GM21515 (cell line): ENCODE measurements around the gene RHOU.
"Not testable (repeated sequence)": the region's sequence is repeated elsewhere in the genome, so short reads cannot be mapped to it uniquely, and the experiment has no call there.

ENCODE experiments used
- ATAC-seq: cut with Tn5 transposase; IDR thresholded peaks from one replicate; pipeline ENCODE4 v1.9.1; 2021; ENCODE audit not compliant: unreplicated experiment

RHOU gene

DNA sequence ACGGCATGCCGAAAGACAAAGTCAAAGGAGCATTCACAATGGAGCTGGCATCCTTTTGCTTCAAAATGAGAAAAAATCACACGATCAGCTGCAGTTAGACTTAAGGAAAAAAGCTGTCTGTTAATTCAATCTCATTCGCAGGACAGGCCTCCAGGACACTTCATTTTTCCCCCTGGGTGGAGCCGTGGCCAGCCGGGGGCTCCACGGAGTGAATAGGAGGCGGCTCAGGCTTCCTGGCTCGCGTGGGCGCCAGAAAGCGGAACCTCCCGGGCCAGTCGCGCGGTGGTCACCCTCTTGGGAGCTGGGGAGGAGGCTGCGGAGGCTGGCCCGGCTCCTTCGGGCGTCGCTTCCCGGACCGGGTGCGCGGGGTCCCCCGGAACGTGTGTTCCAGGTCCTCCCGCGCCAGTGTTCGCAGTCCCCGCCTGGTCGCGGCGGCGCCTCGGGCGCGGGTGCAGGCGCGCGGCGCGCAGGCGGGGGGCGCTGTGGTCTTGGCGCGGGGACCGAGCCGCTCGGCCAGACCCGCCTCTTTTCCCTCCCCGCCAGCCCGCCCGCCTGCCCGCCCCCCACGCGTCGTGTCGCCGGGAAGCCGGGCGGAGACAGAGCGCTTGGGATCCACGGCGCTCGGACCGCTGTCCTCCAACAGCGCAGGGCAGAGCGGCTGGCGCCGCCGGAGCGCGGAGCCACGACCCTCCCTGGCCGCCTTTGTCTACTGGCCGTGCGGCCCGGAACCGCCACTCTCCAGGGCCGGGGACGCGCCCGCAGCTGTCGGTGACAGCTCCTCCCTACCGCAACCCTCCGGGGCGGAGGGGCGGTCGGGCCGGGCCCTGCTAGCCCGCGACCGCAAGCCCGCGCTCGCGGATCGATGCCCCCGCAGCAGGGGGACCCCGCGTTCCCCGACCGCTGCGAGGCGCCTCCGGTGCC lies at the start of gene RHOU:
TSS of gene RHOU (plus strand) at position 599 of the 921 bp plus-strand sequence. CDS start at position 863, 264 bp downstream.
- no peak for ATAC-seq

DNA sequence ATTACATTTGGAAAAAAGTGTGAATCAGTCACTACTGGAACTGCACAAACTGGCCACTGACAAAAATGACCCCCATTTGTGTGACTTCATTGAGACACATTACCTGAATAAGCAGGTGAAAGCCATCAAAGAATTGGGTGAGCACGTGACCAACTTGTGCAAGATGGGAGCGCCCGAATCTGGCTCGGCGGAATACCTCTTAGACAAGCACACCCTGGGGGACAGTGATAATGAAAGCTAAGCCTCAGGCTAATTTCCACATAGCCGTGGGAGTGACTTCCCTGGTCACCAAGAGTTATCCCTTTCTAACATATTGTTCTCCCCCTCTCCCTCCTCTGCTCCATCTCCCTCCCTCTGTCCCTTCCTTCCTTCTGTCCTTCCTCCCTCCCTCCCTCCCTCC lies 47.7 kb upstream of the RHOU start:
- no peak for ATAC-seq

DNA sequence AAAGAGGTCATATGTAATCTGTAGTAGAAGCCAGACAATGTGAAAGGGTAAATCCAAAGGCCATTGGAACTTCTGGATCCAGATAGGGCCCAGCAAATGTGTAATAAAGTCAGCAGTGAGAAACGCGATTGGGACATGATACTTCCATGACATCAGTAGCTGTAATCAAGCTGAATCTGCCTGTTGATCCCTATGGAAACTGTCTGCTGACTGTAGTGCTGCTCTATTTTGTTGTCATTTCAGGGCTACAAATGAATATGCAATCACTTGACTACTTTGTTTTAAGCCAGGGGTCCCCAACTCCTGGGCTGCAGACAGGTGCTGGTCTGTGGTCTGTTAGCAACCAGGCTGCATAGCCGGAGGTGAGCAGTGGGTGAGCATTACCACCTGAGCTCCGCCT lies 46.0 kb upstream of the RHOU start:
- no peak for ATAC-seq

DNA sequence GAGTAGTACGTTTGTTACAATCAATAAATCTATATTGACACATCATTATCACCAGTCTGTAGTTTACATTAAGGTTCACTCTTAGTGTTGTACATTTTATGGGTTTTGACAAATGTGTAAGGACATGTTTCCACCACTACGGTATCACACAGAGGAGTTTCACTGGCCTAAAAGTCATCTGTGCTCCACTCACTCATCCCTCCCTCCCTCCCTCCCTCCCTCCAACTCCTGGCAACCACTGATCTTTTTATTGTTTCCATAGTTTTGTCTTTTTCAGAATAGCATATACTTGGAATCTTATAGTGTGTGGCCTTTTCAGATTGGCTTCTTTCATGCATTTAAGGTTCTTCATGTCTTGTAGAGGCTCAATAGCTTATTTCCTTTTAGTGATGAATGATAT lies 44.1 kb upstream of the RHOU start:
- no peak for ATAC-seq

DNA sequence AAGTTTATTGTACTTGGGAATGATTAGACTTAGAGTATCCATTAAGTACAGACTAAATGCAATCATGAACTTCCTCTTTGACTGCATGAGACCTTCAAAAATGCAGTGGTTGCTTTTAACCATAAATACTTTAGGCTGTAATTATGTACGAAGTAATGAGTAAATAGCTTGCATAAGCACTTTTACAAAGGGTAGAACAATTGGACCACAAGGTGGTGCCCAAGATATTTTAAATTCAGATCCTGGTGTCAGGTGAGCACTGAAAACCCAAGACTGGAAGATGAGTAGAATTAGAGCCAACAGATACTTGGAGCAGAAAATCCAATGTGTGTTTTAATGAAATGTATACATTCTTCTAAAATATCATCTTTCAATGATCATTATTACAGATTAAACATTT lies 43.4 kb upstream of the RHOU start:
- ATAC-seq, result no peak

DNA sequence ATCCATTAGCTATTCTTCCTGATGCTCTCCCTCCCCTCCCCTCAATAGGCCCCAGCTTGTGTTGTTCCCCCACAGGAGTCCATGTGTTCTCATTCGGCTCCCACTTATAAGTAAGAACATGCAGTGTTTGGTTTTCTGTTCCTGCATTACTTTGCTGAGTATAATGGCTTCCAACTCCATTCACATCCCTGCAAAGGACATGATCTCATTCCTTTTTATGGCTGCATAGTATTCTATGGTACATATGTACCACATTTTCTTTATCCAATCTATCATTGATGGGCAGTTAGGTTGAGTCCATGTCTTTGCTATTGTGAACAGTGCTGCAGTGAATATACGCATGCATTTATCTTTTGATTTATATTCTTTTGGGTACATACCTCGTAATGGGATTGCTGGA lies 40.8 kb upstream of the RHOU start:
- not testable (repeated sequence) for ATAC-seq

DNA sequence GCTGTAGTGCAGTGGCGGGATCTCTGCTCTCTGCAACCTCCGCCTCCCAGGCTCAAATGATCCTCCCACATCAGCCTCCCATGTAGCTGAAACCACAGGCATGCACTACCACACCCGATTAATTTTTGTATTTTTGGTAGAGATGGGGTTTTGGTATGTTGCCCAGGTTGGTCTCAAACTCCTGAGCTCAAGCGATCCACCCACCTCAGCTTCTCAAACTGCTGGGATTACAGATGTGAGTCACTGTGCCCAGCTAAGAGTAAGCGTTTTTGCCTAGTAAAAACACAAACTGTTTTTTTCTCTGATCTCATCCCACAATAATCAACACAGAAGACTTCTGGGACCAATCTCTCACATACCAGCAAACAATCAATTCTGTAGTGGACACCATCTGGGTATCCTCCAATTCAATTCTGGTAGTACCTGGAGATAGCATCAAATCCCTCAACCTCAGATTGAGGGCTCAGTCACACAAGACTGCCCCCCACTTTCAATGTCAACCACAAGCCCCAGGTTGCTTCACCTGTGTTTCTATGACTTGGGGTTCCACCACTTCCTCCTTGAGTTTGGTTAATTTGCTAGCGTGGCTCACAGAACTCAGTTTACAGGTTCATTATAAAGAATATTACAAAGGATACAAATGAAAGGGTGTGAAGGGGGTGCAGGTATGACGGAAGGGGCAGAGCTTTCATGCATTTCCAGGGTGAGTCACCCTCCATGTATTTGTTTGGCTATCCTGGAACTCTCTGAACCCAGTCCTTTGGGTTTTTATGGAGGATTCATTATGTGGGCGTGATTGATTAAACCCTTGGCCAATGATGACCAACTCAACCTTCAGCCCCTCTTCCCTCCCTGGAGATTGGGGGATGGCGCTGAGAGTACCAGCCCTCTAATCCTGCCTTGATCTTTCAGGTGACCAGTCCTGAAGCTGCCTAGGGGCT lies 40.0 kb upstream of the RHOU start:
- no peak for ATAC-seq

DNA sequence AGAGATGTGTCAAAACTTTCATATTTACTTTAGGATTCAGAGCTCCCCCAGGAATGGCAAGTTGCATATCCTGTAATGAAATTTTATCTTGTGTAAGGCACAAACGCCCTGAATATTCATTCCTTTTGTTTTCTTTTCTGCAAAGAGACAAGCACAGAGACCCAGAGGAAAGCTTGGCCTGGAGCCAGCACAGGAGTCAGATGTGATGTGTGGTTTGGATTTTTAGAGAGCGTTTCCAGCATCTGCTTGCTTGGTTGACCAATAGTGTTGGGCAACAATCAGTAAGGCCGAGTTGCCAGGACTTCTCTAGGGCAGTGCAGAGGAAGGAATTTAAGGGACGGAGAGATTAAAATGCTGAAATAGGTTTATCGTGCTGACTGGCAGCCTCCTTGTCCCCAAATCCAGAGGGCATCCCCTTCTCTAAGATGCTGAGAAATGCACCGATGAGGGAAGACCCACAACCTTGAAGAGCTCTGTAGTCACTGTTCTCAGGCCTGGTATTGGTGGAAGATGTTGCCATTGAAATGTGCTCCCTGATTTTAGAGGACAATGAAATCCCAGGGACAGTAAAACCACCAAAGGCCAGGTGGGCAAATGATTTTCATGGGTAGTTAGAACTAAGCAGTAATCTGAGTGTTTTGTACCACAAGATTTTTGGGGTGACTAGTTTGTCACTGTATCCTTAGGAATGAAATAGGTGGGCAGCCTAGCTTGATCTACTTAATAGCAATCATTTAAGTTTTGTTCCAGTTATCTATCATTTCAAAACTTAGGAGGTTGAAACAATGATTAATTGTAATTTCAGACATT lies 37.9 kb upstream of the RHOU start:
- ATAC-seq, result no peak

DNA sequence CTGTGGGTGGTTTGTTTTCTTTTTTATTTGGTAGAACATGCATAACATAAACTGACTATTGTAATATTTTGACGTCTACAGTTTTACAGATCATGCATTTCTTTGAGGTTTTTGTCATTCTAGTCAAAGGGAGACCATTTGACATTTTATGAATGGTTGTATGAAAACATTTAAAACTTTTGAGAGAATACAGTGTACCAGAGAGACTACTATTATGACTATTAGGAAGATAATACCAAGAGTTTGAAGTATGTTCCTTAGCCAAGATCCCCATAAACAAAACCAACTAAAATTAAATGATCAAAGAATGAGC lies 37.3 kb upstream of the RHOU start:
- ATAC-seq, result no peak

DNA sequence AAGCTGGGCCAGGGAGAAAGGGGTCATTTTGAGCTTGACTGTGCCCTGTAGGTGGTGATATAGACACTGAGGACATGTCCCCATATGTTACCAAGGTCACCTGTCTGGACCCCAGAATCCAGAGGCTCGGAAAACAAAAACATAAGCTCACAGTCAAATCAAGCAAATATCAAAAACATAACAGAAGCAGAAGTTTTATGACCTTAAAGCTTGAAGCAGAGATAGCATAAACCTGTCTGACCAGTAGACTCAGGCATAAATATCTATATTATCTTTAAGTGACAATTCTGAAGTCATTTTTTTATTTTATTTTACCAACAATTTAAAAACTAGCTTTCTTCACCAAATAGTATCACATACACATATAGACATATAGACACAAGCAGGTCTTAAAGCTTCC lies 32.8 kb upstream of the RHOU start:
- no peak for ATAC-seq

DNA sequence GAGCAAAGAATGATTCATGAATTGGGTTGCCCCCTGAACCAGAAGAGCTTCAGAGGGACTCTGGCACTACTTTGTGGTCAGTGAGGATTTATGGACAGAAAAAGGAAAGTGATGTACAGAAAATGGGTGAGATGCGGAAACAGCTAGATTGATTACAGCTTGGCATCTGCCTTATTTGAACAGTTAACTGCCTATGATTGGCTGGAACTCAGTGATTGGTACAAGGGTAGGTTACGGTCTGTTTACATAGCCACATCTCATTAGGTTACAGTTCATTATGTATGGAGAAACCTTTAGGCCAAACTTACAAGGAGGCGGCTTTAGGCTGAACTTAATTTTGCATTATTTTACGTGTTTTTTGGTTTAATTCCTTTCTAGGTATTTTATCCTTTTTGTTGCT lies 29.0 kb upstream of the RHOU start:
- no peak for ATAC-seq

DNA sequence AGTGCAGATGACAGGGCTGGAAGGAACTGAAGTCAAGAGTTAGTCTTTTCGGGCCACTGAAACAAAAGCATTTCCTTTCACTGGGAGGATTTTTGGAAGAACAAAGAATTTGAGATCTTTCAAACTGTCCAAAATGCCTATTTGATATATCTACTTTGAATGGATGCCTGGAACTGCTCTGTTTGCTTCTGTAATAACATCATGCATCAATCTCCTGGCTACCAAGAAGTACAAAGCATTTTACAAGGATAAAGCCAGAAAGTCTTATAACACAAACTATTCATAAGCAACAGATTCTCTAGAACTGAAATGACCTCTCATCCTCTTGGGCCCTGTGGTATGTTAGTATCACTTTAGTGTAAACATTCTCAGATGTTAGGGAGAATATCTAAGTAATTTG lies 18.2 kb upstream of the RHOU start:
- ATAC-seq, result no peak

DNA sequence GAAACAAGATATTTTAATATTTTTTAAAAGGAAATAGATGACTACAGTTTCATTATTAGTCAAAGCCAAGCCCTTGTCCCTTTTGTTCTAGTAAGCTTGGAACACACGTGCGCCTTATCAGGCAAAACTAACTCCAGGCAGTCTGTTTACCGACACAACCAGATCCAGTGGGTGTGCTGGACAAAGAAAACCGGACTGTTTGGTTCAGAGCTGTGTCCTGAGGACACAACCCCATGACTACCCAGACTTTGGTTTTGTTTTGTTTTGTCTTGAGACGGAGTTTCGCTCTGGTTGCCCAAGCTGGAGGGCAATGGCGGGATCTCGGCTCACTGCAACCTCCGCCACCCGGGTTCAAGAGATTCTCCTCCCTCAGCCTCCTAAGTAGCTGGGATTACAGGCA lies 13.9 kb upstream of the RHOU start:
- ATAC-seq, result no peak

DNA sequence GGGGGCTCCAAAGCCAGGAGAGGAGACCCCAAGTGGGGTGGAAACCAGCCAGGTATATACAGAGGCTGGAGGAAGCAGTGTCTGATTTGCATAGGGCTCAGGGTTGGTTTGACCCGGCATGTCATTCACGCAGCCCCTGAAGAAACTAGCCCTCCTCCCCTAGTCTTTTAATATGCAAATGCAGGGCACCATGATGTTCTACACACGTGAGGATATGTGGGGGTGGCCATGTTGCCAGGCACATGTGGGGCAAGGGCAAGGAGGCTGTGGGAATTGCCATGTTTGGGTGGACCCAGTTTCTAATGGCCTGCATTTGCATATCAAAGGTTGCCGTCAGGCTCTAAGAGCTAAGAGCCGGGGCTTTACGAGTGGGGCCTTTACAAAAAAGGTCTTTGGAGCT lies 12.0 kb upstream of the RHOU start:
- ATAC-seq, result no peak

DNA sequence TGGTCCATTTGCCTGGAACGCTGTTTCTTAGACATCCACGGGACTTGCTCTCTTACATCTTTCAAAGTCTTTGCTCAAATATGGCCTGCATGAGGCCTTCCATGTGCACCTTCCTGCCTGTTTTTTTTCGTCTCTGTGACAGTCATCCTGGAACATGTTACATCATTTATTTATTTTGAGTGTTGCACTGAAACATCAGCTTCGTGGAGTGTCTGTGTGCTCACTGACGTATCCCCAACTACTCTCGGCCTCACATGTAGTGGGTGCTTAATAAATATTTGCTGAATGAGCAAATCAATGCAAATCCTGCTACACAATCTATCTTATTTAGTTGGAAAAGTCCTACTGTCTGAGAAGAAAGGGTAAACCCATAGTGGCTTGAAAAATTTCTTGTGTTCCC lies 11.4 kb upstream of the RHOU start:
- ATAC-seq, result no peak

DNA sequence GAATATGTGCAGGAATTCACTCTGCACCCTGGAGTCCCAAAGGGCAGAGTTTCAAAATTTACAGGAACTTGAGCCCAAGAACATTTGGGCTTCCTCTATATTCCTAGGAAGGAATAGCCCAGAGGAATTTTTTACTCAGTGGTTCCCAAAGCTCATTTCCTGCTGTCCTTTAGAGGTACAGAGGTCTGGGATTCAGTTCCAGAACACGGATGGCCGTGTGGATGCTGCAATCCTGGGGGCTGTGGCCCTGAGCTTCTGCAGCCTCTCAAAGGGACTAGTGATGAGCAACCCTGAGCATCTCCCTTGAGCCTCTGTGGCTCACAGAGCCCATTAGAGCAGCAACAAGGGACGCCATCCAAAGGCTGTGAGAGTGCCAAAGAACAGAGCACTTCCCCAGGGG lies 10.1 kb upstream of the RHOU start:
- no peak for ATAC-seq

DNA sequence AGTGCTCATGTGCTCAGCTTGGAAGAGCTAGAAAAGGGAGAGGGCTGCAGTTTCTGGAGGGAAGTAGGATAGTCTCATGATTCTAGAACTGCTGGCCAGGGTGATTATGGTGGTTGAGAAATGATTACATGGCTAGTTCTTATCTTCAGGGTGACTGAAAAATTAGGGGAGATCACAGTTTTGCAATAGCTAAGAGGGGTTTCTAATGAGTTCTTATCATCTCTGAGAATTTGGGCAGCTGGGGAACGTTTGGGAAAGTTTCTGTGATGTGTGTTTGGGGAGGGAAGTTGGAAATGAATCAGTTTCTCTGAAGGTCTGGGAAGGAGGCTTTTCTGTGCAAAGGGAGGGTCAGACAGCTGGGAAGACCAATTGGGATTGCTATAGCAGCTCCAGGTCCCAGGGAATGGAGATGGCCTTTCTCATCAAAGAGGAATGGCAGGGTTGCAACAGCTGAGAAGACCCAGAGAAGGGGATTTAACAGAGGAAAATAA lies 7.6 kb upstream of the RHOU start:
- ATAC-seq, result no peak

DNA sequence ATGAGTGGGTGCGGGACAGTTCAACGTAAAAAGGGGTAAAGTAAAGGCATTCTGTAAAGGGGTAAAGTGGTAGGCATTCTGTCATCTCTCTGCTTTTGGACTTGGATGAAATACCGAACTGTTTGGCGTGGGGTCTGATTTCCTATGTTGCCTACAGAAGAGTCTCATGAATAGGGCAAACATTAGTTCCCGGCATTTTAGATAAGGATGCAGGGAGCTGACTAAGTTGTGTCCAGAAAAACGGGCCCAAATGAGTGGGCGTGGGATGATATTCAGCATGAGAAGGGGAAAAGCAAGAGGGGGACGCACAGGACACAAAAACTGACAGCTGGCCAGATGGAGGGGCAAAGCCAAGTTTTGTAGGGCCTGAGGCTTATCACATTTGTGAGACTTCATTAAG lies 2.9 kb upstream of the RHOU start:
- ATAC-seq, result no peak

DNA sequence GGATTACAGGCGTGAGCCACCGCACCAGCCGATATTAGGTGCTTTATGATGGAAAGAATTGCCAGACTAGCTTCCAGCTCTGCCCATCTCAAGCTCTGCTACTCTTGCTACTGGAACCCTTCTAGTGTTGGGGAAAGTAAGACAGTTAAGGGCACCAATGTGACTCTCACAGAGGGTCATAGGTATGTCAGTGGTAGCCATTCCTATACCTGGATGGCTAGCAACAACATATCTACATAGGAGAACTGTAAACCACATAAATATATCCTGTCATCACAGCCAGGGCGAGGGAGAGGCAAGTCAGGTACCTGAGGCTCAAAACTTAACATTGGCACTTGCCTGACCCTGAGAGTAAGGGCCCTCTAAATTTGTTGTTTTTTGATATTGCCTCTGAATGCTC lies 1.7 kb upstream of the RHOU start:
- no peak for ATAC-seq

DNA sequence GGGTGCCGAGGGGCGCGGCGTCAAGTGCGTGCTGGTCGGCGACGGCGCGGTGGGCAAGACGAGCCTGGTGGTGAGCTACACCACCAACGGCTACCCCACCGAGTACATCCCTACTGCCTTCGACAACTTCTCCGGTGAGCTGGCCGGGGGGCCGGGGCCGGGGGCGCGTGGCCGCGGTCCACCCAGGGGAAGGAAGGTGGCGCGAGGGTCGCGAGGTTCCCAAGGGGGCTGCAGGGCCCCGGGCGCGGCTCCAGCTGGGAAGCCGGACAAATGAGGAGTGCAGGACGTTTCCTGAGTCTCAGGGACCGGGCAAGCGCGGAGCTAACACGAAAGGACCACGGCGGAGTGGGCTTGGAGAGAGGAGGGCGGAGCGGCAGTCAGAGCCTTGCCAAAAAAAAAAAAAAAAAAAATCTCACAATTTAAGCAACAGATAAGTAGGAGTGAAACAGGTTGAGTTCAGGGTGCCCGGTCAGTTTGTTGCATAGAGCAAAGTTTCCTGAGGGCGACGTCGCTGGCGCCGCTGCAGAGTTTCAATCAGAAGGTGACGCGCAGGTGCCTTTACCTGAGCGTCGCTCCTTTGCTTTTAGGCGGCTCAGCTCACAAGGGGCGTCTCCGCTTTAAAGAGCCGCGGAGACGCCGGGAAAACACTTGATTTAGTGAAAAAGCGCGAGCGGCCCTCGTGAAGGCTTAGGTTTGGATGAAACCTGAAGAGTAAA lies 750 bp downstream of the RHOU start:
- no peak for ATAC-seq
